HEK293T (cell line): ENCODE measurements around the gene PPP1R37.

Experiments
- CTCF ChIA-PET: fragments of 350-600 bp; formaldehyde crosslinking; extraction: SDS; loops from one replicate; lab custom pipeline; 2021; ENCODE audit warnings: antibody characterized with exemption, inconsistent platforms; lab: Yijun Ruan, JAX
- POLR2A ChIA-PET: fragments of 350-600 bp; formaldehyde crosslinking; extraction: SDS; loops from one replicate; lab custom pipeline; 2020; ENCODE audit warnings: antibody characterized with exemption, inconsistent platforms; lab: Yijun Ruan, JAX
- DNase-seq: peaks from one replicate; pipeline ENCODE4 v3.0.0; 2012; ENCODE audit warnings: mixed read lengths; ENCODE audit errors: extremely low spot score
- ARNT ChIP-seq: fragments of 450-650 bp; IDR thresholded peaks from 2 replicates; pipeline ENCODE4 v1.6.1; 2017; ENCODE audit warnings: mild to moderate bottlenecking
- BHLHE40 ChIP-seq: fragments of 450-650 bp; IDR thresholded peaks from 2 replicates; pipeline ENCODE4 v1.6.1; 2016; ENCODE audit warnings: mild to moderate bottlenecking, moderate library complexity, borderline replicate concordance
- CTBP1 ChIP-seq: fragments of 450-650 bp; IDR thresholded peaks from 2 replicates; pipeline ENCODE4 v1.6.1; 2016; ENCODE audit warnings: borderline replicate concordance
- ELF4 ChIP-seq: fragments of 450-650 bp; IDR thresholded peaks from 2 replicates; pipeline ENCODE4 v1.6.1; 2017; ENCODE audit warnings: antibody characterized with exemption
- FOXA1 ChIP-seq: fragments of 450-650 bp; IDR thresholded peaks from 2 replicates; pipeline ENCODE4 v1.6.1; 2016; ENCODE audit warnings: mild to moderate bottlenecking
- FOXK2 ChIP-seq: fragments of 450-650 bp; IDR thresholded peaks from 2 replicates; pipeline ENCODE4 v1.6.1; 2016; ENCODE audit warnings: mild to moderate bottlenecking
- FOXM1 ChIP-seq: fragments of 450-650 bp; IDR thresholded peaks from 2 replicates; pipeline ENCODE4 v1.6.1; 2017; ENCODE audit warnings: mild to moderate bottlenecking, borderline replicate concordance
- HDGF ChIP-seq: fragments of 450-650 bp; IDR thresholded peaks from 2 replicates; pipeline ENCODE4 v1.6.1; 2017; ENCODE audit warnings: antibody characterized with exemption, borderline replicate concordance
- L3MBTL2 ChIP-seq: fragments of 450-650 bp; conservative IDR thresholded peaks from 2 replicates; pipeline ENCODE4 v1.6.1; 2016; ENCODE audit warnings: mild to moderate bottlenecking
- LEF1 ChIP-seq: fragments of 450-650 bp; IDR thresholded peaks from 2 replicates; pipeline ENCODE4 v1.6.1; 2017; ENCODE audit warnings: mild to moderate bottlenecking, borderline replicate concordance
- NFRKB ChIP-seq: fragments of 450-650 bp; IDR thresholded peaks from 2 replicates; pipeline ENCODE4 v1.6.1; 2016; ENCODE audit warnings: mild to moderate bottlenecking, moderate library complexity
- PKNOX1 ChIP-seq: fragments of 450-650 bp; IDR thresholded peaks from 2 replicates; pipeline ENCODE4 v1.6.1; 2016
- SP1 ChIP-seq: fragments of 450-650 bp; IDR thresholded peaks from 2 replicates; pipeline ENCODE4 v1.6.1; 2017
- SUZ12 ChIP-seq: fragments of 450-650 bp; IDR thresholded peaks from 2 replicates; pipeline ENCODE4 v1.6.1; 2016; ENCODE audit warnings: mild to moderate bottlenecking
- TARDBP ChIP-seq: fragments of 450-650 bp; IDR thresholded peaks from 2 replicates; pipeline ENCODE4 v1.6.1; 2016
- ZNF384 ChIP-seq: fragments of 450-650 bp; IDR thresholded peaks from 2 replicates; pipeline ENCODE4 v1.6.1; 2016

The PPP1R37 gene

GRCh38 chr19:45171211-45171623 lies 78.2 kb downstream of the PPP1R37 start:
- CTCF ChIA-PET: no interaction called here
- no peak for DNase-seq
- POLR2A ChIA-PET: no interaction called here
- TF ChIP-seq FOXK2: no peak
- no peak for TF ChIP-seq HDGF
- no peak for TF ChIP-seq L3MBTL2

GRCh38 chr19:45172173-45172572 lies 79.2 kb downstream of the PPP1R37 start:
- ChIA-PET CTCF (no interaction called here), POLR2A (no interaction called here)
- TF ChIP-seq LEF1 (no peak), TARDBP (no peak), SP1 (no peak), SUZ12 (no peak), ZNF384 (no peak), CTBP1 (no peak), L3MBTL2 (no peak), FOXA1 (no peak), FOXK2 (no peak)
- no peak for DNase-seq

GRCh38 chr19:45172611-45173208 lies 79.7 kb downstream of the PPP1R37 start:
- ChIA-PET POLR2A (interaction anchor here (0.7 kb wide), 1 partner anchor 134 kb away, joined by 3 read pairs; no protein-coding TSS in a partner anchor), CTCF (no interaction called here)
- DNase-seq: no peak
- TF ChIP-seq NFRKB (no peak), BHLHE40 (no peak), LEF1 (no peak), L3MBTL2 (no peak), ARNT (no peak), FOXK2 (no peak)

- DNase-seq: no peak
- no peak for TF ChIP-seq ZNF384
- POLR2A ChIA-PET: no interaction called here
- CTCF ChIA-PET: no interaction called here
Measured at GRCh38 chr19:45173816-45174215, 80.8 kb downstream of the PPP1R37 start.

GRCh38 chr19:45175515-45176345 lies 82.8 kb downstream of the PPP1R37 start:
- CTCF ChIA-PET: no interaction called here
- POLR2A ChIA-PET: no interaction called here
- no peak for DNase-seq
- no peak for TF ChIP-seq SUZ12

GRCh38 chr19:45177817-45178261 lies 84.9 kb downstream of the PPP1R37 start, which contains the start of gene TRAPPC6A:
Gene TRAPPC6A, minus strand, starts transcription at chr19:45178237. Its CDS starts 19 bp downstream, at chr19:45178218.
- no peak for DNase-seq
- CTCF ChIA-PET: interaction anchor here (0.7 kb wide), 1 partner anchor 37 kb away, joined by 4 read pairs; no protein-coding TSS in a partner anchor
- POLR2A ChIA-PET: interaction anchor here (0.6 to 2.5 kb wide), 12 partner anchors 9 to 307 kb away, joined by 3 to 9 read pairs (median 4); partner anchors contain the start of genes CLASRP and PPP1R37
- TF ChIP-seq BHLHE40 (no peak), NFRKB (no peak), FOXA1 (no peak), PKNOX1 (no peak), LEF1 (no peak), FOXK2 (no peak), ZNF384 (no peak), CTBP1 (no peak), ELF4 (no peak), ARNT (no peak), SP1 (no peak), SUZ12 (no peak), TARDBP (no peak), L3MBTL2 (no peak), FOXM1 (no peak)

- peak; percentile 96 for TF ChIP-seq ELF4
- TF ChIP-seq NFRKB: no peak
- peak; percentile 57 for TF ChIP-seq L3MBTL2
- TF ChIP-seq SUZ12: no peak
- TF ChIP-seq HDGF: 0 out of 2 replicates have a peak, but pooled peaks have one; percentile 59
- TF ChIP-seq PKNOX1: peak; percentile 96
- no peak for TF ChIP-seq BHLHE40
- ChIA-PET POLR2A (interaction anchor here (0.6 to 2.5 kb wide), 12 partner anchors 9 to 307 kb away, joined by 3 to 9 read pairs (median 4); partner anchors contain the start of genes CLASRP and PPP1R37), CTCF (interaction anchor here (0.6 to 0.7 kb wide), 2 partner anchors 36 to 688 kb away, joined by 4 to 5 read pairs; no protein-coding TSS in a partner anchor)
Measured at GRCh38 chr19:45178262-45179071, 85.5 kb downstream of the PPP1R37 start, which contains the start of gene BLOC1S3. Gene BLOC1S3, plus strand, starts transcription at chr19:45178784. Its CDS starts 513 bp downstream, at chr19:45179297.

More at GRCh38 chr19:45178262-45179071, 85.5 kb downstream of the PPP1R37 start, which contains the start of gene BLOC1S3:
- peak; percentile 97 for DNase-seq
